PC-9 (cell line): ENCODE results near the gene WBP2NL. TPM values are rescaled to one million over a fixed set of nuclear protein-coding genes. Genes with fewer than 3 reads are reported as not detected.

Experiments
- BruUV-seq: library from RNA; stranded (reverse); fragments of 400-500 nt; replicated peaks from 2 replicates; lab custom pipeline; 2021; lab: Mats Ljungman, UMichigan
- CTCF ChIA-PET: fragments of 300-600 bp; sonication (Branson Sonifier 250); formaldehyde crosslinking; loops from one replicate; lab custom pipeline; 2022; ENCODE audit warnings: antibody characterized with exemption; lab: Charles Lee
- POLR2A ChIA-PET: fragments of 300-600 bp; sonication (Branson Sonifier 250); formaldehyde crosslinking; loops from one replicate; lab custom pipeline; 2022; ENCODE audit warnings: antibody characterized with exemption; ENCODE audit not compliant: unreplicated experiment; lab: Charles Lee
- DNase-seq, 2 experiments: peaks; one replicate each; pipeline versions ENCODE4 v3.0.0 to v3.0.0-alpha.2; 2015 to 2022; ENCODE audit warnings: mixed read lengths in 1 of 2
- H2AFZ ChIP-seq: fragments of 200-600 bp; sonication (generic); 2 replicates; pipeline ENCODE4 v1.8.1; 2017; ENCODE audit warnings: antibody characterized with exemption
- H3F3A ChIP-seq: fragments of 200-600 bp; sonication (generic); 2 replicates; pipeline ENCODE4 v1.8.1; 2017; ENCODE audit warnings: antibody characterized with exemption, mild to moderate bottlenecking, low read depth; ENCODE audit not compliant: insufficient read depth
- H3K27ac ChIP-seq: fragments of 200-600 bp; sonication (generic); 2 replicates; pipeline ENCODE4 v1.6.1; 2016; ENCODE audit warnings: mixed run types
- H3K27me3 ChIP-seq: fragments of 200-600 bp; sonication (generic); 2 replicates; pipeline ENCODE4 v1.6.1; 2016; ENCODE audit warnings: low read depth, mixed run types; ENCODE audit not compliant: insufficient read depth
- H3K36me3 ChIP-seq: fragments of 200-600 bp; sonication (generic); 2 replicates; pipeline ENCODE4 v1.6.1; 2016; ENCODE audit warnings: low read depth, mixed run types
- H3K4me1 ChIP-seq: fragments of 200-600 bp; sonication (generic); replicated peaks from 2 replicates; pipeline ENCODE4 v1.6.1; 2016; ENCODE audit warnings: mixed run types; ENCODE audit not compliant: insufficient read depth
- H3K4me2 ChIP-seq: fragments of 200-600 bp; sonication (generic); 2 replicates; pipeline ENCODE4 v1.6.1; 2017; ENCODE audit warnings: mixed run types
- H3K4me3 ChIP-seq: fragments of 200-600 bp; sonication (generic); 2 replicates; pipeline ENCODE4 v1.6.1; 2016; ENCODE audit warnings: mixed run types
- H3K79me2 ChIP-seq: fragments of 200-600 bp; sonication (generic); 2 replicates; pipeline ENCODE4 v1.6.1; 2017; ENCODE audit warnings: low read depth, mixed run types
- H3K9me2 ChIP-seq: fragments of 200-600 bp; sonication (generic); 2 replicates; pipeline ENCODE4 v1.8.1; 2017; ENCODE audit warnings: mild to moderate bottlenecking; ENCODE audit not compliant: insufficient read depth
- H3K9me3 ChIP-seq: fragments of 200-600 bp; sonication (generic); 2 replicates; pipeline ENCODE4 v1.8.1; 2016; ENCODE audit warnings: low read depth; ENCODE audit not compliant: insufficient read depth
- H4K20me1 ChIP-seq: fragments of 200-600 bp; sonication (generic); 2 replicates; pipeline ENCODE4 v1.8.1; 2017; ENCODE audit not compliant: insufficient read depth
- EZH2 ChIP-seq: fragments of 200-600 bp; sonication (generic); IDR thresholded peaks from 2 replicates; pipeline ENCODE4 v1.8.0; 2017; ENCODE audit warnings: antibody characterized with exemption, low read depth
- intact Hi-C: fragments of 100-400 bp; cut with micrococcal nuclease; formaldehyde crosslinking; loops from one replicate; pipeline ENCODE4 v1.10.0; 2022; ENCODE audit not compliant: unreplicated experiment
- total RNA-seq: library from RNA; stranded (reverse); gene quantifications from 2 replicates; pipeline ENCODE4 v1.2.3, GENCODE V29; 2021
- TF ChIP-seq, protein P1 (sequence below): fragments of 200-600 bp; sonication (generic); conservative IDR thresholded peaks from 2 replicates; pipeline ENCODE4 v1.6.1; 2017; ENCODE audit warnings: mixed run types, antibody characterized with exemption, mild to moderate bottlenecking, moderate library complexity

WBP2NL gene
- total RNA-seq, 1 experiment from 2014 or later = 7.1 TPM

GRCh38 chr22:42001706-42002105 lies 3.1 kb downstream of the WBP2NL start:
- intact Hi-C loops = no loop called here
- POLR2A ChIA-PET = no interaction called here
- H3K79me2 ChIP-seq = peaks cover 6% of the 10 kb centered on the region; the same call in 1 of the 2 replicates

GRCh38 chr22:42007922-42008321 lies 9.3 kb downstream of the WBP2NL start:
- Histone ChIP-seq H3K27ac (no peak overlapping the region), H3K79me2 (no peaks in the 10 kb centered on the region), H3K9me2 (no peaks in the 10 kb centered on the region), H3K36me3 (no peaks in the 10 kb centered on the region), H4K20me1 (no peaks in the 10 kb centered on the region), H3K4me2 (no peak overlapping the region), H3F3A (no peaks in the 10 kb centered on the region), H3K9me3 (peaks cover 14% of the 10 kb centered on the region; the same call in 1 of the 2 replicates), H2AFZ (no peak overlapping the region), H3K27me3 (no peaks in the 10 kb centered on the region), H3K4me3 (no peak overlapping the region), H3K4me1 (no peaks in the 10 kb centered on the region)
- ChIA-PET POLR2A (no interaction called here), CTCF (no interaction called here)
- intact Hi-C loops = no loop called here
- BruUV-seq = no TSS peak
- no peak for DNase-seq
- TF ChIP-seq EZH2 = no peak
- TF ChIP-seq, protein P1, sequence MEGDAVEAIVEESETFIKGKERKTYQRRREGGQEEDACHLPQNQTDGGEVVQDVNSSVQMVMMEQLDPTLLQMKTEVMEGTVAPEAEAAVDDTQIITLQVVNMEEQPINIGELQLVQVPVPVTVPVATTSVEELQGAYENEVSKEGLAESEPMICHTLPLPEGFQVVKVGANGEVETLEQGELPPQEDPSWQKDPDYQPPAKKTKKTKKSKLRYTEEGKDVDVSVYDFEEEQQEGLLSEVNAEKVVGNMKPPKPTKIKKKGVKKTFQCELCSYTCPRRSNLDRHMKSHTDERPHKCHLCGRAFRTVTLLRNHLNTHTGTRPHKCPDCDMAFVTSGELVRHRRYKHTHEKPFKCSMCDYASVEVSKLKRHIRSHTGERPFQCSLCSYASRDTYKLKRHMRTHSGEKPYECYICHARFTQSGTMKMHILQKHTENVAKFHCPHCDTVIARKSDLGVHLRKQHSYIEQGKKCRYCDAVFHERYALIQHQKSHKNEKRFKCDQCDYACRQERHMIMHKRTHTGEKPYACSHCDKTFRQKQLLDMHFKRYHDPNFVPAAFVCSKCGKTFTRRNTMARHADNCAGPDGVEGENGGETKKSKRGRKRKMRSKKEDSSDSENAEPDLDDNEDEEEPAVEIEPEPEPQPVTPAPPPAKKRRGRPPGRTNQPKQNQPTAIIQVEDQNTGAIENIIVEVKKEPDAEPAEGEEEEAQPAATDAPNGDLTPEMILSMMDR = no peak

More at GRCh38 chr22:42001706-42002105, 3.1 kb downstream of the WBP2NL start:
- no peak overlapping the region for H2AFZ ChIP-seq
- no peak overlapping the region for H3K4me3 ChIP-seq
- no peaks in the 10 kb centered on the region for H3K27me3 ChIP-seq
- no peaks in the 10 kb centered on the region for H3K36me3 ChIP-seq
- H3K9me3 ChIP-seq = no peaks in the 10 kb centered on the region; the same call in 1 of the 2 replicates
- TF ChIP-seq, protein P1 = no peak
- TF ChIP-seq EZH2 = no peak
- peaks cover 16% of the 10 kb centered on the region for H3K4me1 ChIP-seq
- H3K27ac ChIP-seq = no peak overlapping the region
- H3K4me2 ChIP-seq = no peak overlapping the region
- CTCF ChIA-PET = no interaction called here
- no TSS peak for BruUV-seq
- no peaks in the 10 kb centered on the region for H4K20me1 ChIP-seq
- peaks cover 6% of the 10 kb centered on the region; the same call in 1 of the 2 replicates for H3F3A ChIP-seq
- no peak for DNase-seq
- no peaks in the 10 kb centered on the region for H3K9me2 ChIP-seq

DNA sequence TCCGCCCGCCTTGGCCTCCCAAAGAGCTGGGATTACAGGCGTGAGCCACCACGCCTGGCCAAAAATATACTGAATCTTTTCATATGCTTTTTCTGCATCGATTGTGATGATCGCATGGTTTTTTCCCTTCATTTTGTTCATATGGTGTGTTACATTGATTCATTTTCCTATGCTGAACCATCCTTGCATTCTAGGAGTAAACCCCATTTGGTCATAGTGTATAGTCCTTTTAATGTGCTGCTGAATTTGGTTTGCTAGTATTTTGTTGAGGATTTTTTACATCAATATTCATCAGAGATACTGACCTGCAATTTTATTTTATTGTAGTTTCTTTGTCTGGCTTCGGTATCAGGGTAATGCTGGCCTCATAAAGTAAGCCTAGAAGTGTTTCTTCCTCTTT lies 12.2 kb downstream of the WBP2NL start:
- CTCF ChIA-PET = no interaction called here
- no peak for TF ChIP-seq EZH2
- TF ChIP-seq, protein P1 = no peak
- no peaks in the 10 kb centered on the region for H4K20me1 ChIP-seq
- no peaks in the 10 kb centered on the region for H3K27me3 ChIP-seq
- no peaks in the 10 kb centered on the region for H3K4me1 ChIP-seq
- H3K79me2 ChIP-seq = no peaks in the 10 kb centered on the region
- H3K4me3 ChIP-seq = no peak overlapping the region
- no peaks in the 10 kb centered on the region for H3K9me2 ChIP-seq
- H3K36me3 ChIP-seq = no peaks in the 10 kb centered on the region
- intact Hi-C loops = no loop called here
- H3K27ac ChIP-seq = no peak overlapping the region
- H3F3A ChIP-seq = no peaks in the 10 kb centered on the region
- H3K9me3 ChIP-seq = peaks cover 14% of the 10 kb centered on the region; the same call in 1 of the 2 replicates
- POLR2A ChIA-PET = no interaction called here
- no peak overlapping the region for H3K4me2 ChIP-seq
- no peak for DNase-seq
- BruUV-seq = no TSS peak
- no peak overlapping the region for H2AFZ ChIP-seq
